PC-3 (cell line): ENCODE data around the gene PSMA5. TPM values are rescaled to one million over a fixed set of nuclear protein-coding genes. Genes with fewer than 3 reads are reported as not detected.

Source experiments
- ATAC-seq: fragments of 200-7000 bp; cut with Tn5 transposase; 2 replicates; pipeline ENCODE4 v1.9.1; 2020; ENCODE audit warnings: mild to moderate bottlenecking, moderate library complexity
- BruUV-seq: library from RNA; stranded (reverse); fragments of 400-500 nt; replicated peaks from 2 replicates; lab custom pipeline; 2021; lab: Mats Ljungman, UMichigan
- CTCF ChIA-PET: fragments of 300-600 bp; sonication (Branson Sonifier 250); formaldehyde crosslinking; loops from one replicate; lab custom pipeline; 2022; ENCODE audit warnings: antibody characterized with exemption; lab: Charles Lee
- POLR2A ChIA-PET: fragments of 300-600 bp; sonication (Branson Sonifier 250); formaldehyde crosslinking; loops from one replicate; lab custom pipeline; 2022; ENCODE audit warnings: antibody characterized with exemption; ENCODE audit not compliant: unreplicated experiment; lab: Charles Lee
- DNase-seq: peaks from one replicate; pipeline ENCODE4 v3.0.0-alpha.2; 2015
- H2AFZ ChIP-seq: fragments of 300-600 bp; sonication (generic); 2 replicates; pipeline ENCODE4 v1.6.0; 2016; ENCODE audit warnings: antibody characterized with exemption, low read length
- H3F3A ChIP-seq: fragments of 300-600 bp; sonication (generic); one replicate; pipeline ENCODE4 v1.6.0; 2017; ENCODE audit warnings: antibody characterized with exemption, low read length, control low read depth, mild to moderate bottlenecking; ENCODE audit not compliant: unreplicated experiment
- H3K27ac ChIP-seq: fragments of 300-600 bp; sonication (generic); 2 replicates; pipeline ENCODE4 v1.5.1; 2016; ENCODE audit warnings: mild to moderate bottlenecking, low read length
- H3K27me3 ChIP-seq: fragments of 300-600 bp; sonication (generic); 2 replicates; pipeline ENCODE4 v1.6.1; 2016; ENCODE audit warnings: low read length, mixed read lengths
- H3K36me3 ChIP-seq: fragments of 300-600 bp; sonication (generic); 2 replicates; pipeline ENCODE4 v1.6.1; 2016; ENCODE audit warnings: low read depth, mixed run types, low read length, mixed read lengths
- H3K4me1 ChIP-seq: fragments of 300-600 bp; sonication (generic); 2 replicates; pipeline ENCODE4 v1.5.1; 2016; ENCODE audit warnings: low read length; ENCODE audit not compliant: insufficient read depth
- H3K4me2 ChIP-seq: fragments of 300-600 bp; sonication (generic); 2 replicates; pipeline ENCODE4 v1.6.0; 2016; ENCODE audit warnings: low read length
- H3K4me3 ChIP-seq: fragments of 300-600 bp; sonication (generic); 2 replicates; pipeline ENCODE4 v1.5.1; 2016; ENCODE audit warnings: mild to moderate bottlenecking, low read length, mixed read lengths
- H3K79me2 ChIP-seq: fragments of 300-600 bp; sonication (generic); 2 replicates; pipeline ENCODE4 v1.6.1; 2017; ENCODE audit warnings: low read length, mixed read lengths
- H3K9ac ChIP-seq: fragments of 300-600 bp; sonication (generic); 2 replicates; pipeline ENCODE4 v1.6.0; 2016; ENCODE audit warnings: mild to moderate bottlenecking, low read length
- H3K9me2 ChIP-seq: fragments of 300-600 bp; sonication (generic); replicated peaks from 2 replicates; pipeline ENCODE4 v1.6.1; 2016; ENCODE audit warnings: mixed run types, low read length, mixed read lengths
- H3K9me3 ChIP-seq: fragments of 300-600 bp; sonication (generic); 2 replicates; pipeline ENCODE4 v1.6.1; 2016; ENCODE audit warnings: low read length, mixed read lengths
- H4K20me1 ChIP-seq: fragments of 300-600 bp; sonication (generic); 2 replicates; pipeline ENCODE4 v1.6.1; 2016; ENCODE audit warnings: low read length, mixed read lengths
- CTCF ChIP-seq: fragments of 300-600 bp; sonication (generic); conservative IDR thresholded peaks from 2 replicates; pipeline ENCODE4 v1.5.1; 2017; ENCODE audit warnings: antibody characterized with exemption, low read depth, mild to moderate bottlenecking, low read length
- EZH2 ChIP-seq: fragments of 300-600 bp; sonication (generic); IDR thresholded peaks from one replicate; pipeline ENCODE4 v1.6.1; 2017; ENCODE audit warnings: antibody characterized with exemption, mild to moderate bottlenecking, low read length; ENCODE audit not compliant: unreplicated experiment
- EZH2phosphoT487 ChIP-seq: fragments of 300-600 bp; sonication (generic); IDR thresholded peaks from 2 replicates; pipeline ENCODE4 v1.6.1; 2018; ENCODE audit warnings: mild to moderate bottlenecking, antibody characterized with exemption, low read length, borderline replicate concordance
- intact Hi-C: fragments of 100-400 bp; cut with micrococcal nuclease; formaldehyde crosslinking; loops from 2 replicates; pipeline ENCODE4 v1.9.0; 2023
- total RNA-seq: library from RNA; depleted of rRNA; stranded (reverse); fragments of >200 nt; gene quantifications from 2 replicates; pipeline ENCODE4 v1.2.3, GENCODE V29; 2014

PSMA5 gene
- total RNA-seq, 1 experiment from 2014 or later: 86.9 TPM

DNA sequence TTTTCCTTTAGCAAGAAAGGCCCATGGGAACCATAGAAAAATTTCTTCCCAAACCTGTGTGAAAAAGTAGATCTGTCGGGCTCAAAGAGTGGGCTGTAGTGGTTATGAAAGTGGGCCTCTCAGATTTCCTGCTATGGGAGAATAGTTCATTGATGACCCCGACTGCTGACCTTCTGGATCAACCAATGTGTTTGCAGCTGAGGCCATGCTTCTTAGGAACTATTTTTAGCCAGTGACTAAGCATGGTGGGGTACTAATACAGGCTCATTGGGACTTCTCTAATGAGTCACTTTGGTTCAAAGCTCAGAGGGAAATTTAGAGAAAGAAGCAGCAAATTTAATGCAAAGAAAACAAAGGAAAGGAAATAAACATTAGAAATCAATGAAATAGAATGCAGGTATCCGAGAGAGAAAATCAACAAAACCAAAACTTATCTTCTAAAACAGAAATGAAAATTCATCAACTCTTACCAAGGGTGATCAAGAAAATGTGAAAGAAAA is 12.6 kb upstream of the PSMA5 start:
- H3K4me2 ChIP-seq: no peak overlapping the region
- H3K27me3 ChIP-seq: peaks cover 5% of the 10 kb centered on the region; the same call in 1 of the 2 replicates
- H3K9me3 ChIP-seq: no peaks in the 10 kb centered on the region
- POLR2A ChIA-PET: no interaction called here
- no peaks in the 10 kb centered on the region for H3K79me2 ChIP-seq
- no peak for TF ChIP-seq EZH2
- no peak for TF ChIP-seq CTCF
- TF ChIP-seq EZH2phosphoT487: no peak
- no peaks in the 10 kb centered on the region for H4K20me1 ChIP-seq
- H3K9me2 ChIP-seq: no peaks in the 10 kb centered on the region
- no peaks in the 10 kb centered on the region for H3K36me3 ChIP-seq
- ATAC-seq (no peak), DNase-seq (peak; percentile 39)
- H3F3A ChIP-seq: no peaks in the 10 kb centered on the region
- H3K4me1 ChIP-seq: peaks cover 12% of the 10 kb centered on the region; the same call in 1 of the 2 replicates
- no peak overlapping the region for H3K9ac ChIP-seq
- H3K27ac ChIP-seq: no peak overlapping the region
- BruUV-seq: no TSS peak
- H3K4me3 ChIP-seq: no peak overlapping the region
- CTCF ChIA-PET: no interaction called here
- H2AFZ ChIP-seq: no peak overlapping the region
- intact Hi-C loops: no loop called here

- ChIA-PET POLR2A (no interaction called here), CTCF (no interaction called here)
- no peaks in the 10 kb centered on the region for H3F3A ChIP-seq
- no peaks in the 10 kb centered on the region for H3K27me3 ChIP-seq
- no peak overlapping the region for H3K4me2 ChIP-seq
- H3K27ac ChIP-seq: no peak overlapping the region
- H3K36me3 ChIP-seq: no peaks in the 10 kb centered on the region
- BruUV-seq: no TSS peak
- DNase-seq (no peak), ATAC-seq (no peak)
- no peaks in the 10 kb centered on the region for H4K20me1 ChIP-seq
- H2AFZ ChIP-seq: no peak overlapping the region
- H3K4me3 ChIP-seq: no peak overlapping the region
- no peaks in the 10 kb centered on the region for H3K9me2 ChIP-seq
- intact Hi-C loops: no loop called here
- H3K79me2 ChIP-seq: no peaks in the 10 kb centered on the region
- H3K4me1 ChIP-seq: peaks cover 7% of the 10 kb centered on the region; the same call in 1 of the 2 replicates
- no peaks in the 10 kb centered on the region for H3K9me3 ChIP-seq
- TF ChIP-seq EZH2 (no peak), EZH2phosphoT487 (no peak), CTCF (no peak)
- no peak overlapping the region for H3K9ac ChIP-seq
Observed at GRCh38 chr1:109434484-109434883, 8.2 kb upstream of the PSMA5 start.

DNA sequence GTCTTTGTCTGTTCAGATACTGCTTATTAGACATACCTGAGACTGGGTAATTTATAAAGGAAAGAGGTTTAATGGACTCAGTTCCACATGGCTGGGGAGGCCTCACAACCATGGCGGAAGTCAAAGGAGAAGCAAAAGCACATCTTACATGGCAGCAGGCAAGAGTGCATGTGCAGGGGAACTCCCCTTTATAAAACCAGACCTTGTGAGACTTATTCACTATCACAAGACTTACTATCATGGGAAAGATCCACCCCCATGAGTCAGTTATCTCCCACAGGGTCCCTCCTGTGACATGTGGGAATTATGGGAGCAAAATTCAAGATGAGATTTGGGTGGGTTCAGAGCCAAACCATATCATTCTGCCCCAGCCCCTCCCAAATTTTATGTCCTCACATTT is 7.1 kb upstream of the PSMA5 start:
- Histone ChIP-seq H3K27ac (no peak overlapping the region), H3K9me2 (no peaks in the 10 kb centered on the region), H3K79me2 (no peaks in the 10 kb centered on the region), H3K36me3 (no peaks in the 10 kb centered on the region), H2AFZ (no peak overlapping the region), H3K4me3 (no peak overlapping the region), H3K4me1 (no peaks in the 10 kb centered on the region), H3K9me3 (no peaks in the 10 kb centered on the region), H3K27me3 (no peaks in the 10 kb centered on the region), H4K20me1 (no peaks in the 10 kb centered on the region), H3K4me2 (no peak overlapping the region), H3F3A (no peaks in the 10 kb centered on the region), H3K9ac (no peak overlapping the region)
- BruUV-seq: no TSS peak
- intact Hi-C loops: no loop called here
- DNase-seq (no peak), ATAC-seq (no peak)
- ChIA-PET CTCF (interaction anchor here (0.6 kb wide), 1 partner anchor 96 kb away, joined by 3 read pairs; no protein-coding TSS in a partner anchor), POLR2A (no interaction called here)
- TF ChIP-seq EZH2phosphoT487 (no peak), CTCF (no peak), EZH2 (no peak)
